BJ (cell line): Measurements from ENCODE around the gene COL5A1. TPM values are rescaled to one million over a fixed set of nuclear protein-coding genes. Genes with fewer than 3 reads are reported as not detected.
"Not testable (repeated sequence)": the region's sequence is repeated elsewhere in the genome, so short reads cannot be mapped to it uniquely, and the experiment has no call there.

Experiments used
- CTCF ChIA-PET: fragments of 350-600 bp; formaldehyde crosslinking; extraction: SDS; loops from one replicate; lab custom pipeline; 2021; ENCODE audit warnings: antibody characterized with exemption, inconsistent platforms; lab: Yijun Ruan, JAX
- POLR2A ChIA-PET: fragments of 300-600 bp; sonication (Branson Sonifier 250); formaldehyde crosslinking; extraction: SDS; loops from one replicate; lab custom pipeline; 2021; ENCODE audit warnings: antibody characterized with exemption; lab: Charles Lee
- DNase-seq: peaks from one replicate; pipeline ENCODE4 v3.0.0-alpha.2; 2011; ENCODE audit warnings: low read depth
- H3K27me3 ChIP-seq: 2 replicates; pipeline ENCODE4 v1.6.0; 2011; ENCODE audit warnings: low read length; ENCODE audit not compliant: control insufficient read depth, insufficient read depth
- H3K36me3 ChIP-seq: 2 replicates; pipeline ENCODE4 v1.5.1; 2011; ENCODE audit warnings: low read length; ENCODE audit not compliant: control insufficient read depth, insufficient read depth
- H3K4me3 ChIP-seq: 2 replicates; pipeline ENCODE4 v1.5.1; 2011; ENCODE audit warnings: low read depth, mild to moderate bottlenecking, control low read depth, low read length
- polyA plus RNA-seq: library from polyadenylated mRNA; depleted of rRNA; stranded (reverse); fragments of >200 nt; gene quantifications from 2 replicates; pipeline ENCODE4 v1.2.3, GENCODE V29; 2011
- TF ChIP-seq, protein P1 (sequence below): IDR thresholded peaks from 2 replicates; pipeline ENCODE4 v1.5.1; 2011; ENCODE audit warnings: low read depth, mild to moderate bottlenecking, control low read depth, inconsistent platforms, low read length, moderate library complexity; ENCODE audit not compliant: insufficient read depth

The COL5A1 gene
- polyA plus RNA-seq, 1 experiment, result 251 TPM

DNA sequence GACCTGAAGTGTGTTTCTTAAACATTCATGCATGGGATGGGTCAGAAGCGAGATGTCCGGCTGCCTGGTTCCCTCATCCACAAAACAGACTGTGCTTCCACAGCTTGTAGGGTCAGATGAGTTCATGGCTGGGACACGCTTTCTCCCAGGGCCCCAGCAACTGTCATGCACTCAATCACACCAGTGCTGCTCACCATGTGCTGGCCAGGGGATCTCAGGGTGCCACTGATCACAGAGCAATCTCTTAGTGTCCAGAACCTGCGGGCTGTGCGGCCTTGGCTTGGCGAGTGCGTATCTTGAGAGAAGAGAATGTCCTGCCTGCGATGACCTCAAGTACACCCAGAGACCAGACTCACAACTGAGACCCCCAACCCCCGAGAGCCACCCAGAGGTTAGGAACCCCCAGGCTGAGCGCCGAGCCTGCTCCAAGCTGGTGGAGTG lies 213.0 kb downstream of the COL5A1 start:
- CTCF ChIA-PET, result no interaction called here

DNA sequence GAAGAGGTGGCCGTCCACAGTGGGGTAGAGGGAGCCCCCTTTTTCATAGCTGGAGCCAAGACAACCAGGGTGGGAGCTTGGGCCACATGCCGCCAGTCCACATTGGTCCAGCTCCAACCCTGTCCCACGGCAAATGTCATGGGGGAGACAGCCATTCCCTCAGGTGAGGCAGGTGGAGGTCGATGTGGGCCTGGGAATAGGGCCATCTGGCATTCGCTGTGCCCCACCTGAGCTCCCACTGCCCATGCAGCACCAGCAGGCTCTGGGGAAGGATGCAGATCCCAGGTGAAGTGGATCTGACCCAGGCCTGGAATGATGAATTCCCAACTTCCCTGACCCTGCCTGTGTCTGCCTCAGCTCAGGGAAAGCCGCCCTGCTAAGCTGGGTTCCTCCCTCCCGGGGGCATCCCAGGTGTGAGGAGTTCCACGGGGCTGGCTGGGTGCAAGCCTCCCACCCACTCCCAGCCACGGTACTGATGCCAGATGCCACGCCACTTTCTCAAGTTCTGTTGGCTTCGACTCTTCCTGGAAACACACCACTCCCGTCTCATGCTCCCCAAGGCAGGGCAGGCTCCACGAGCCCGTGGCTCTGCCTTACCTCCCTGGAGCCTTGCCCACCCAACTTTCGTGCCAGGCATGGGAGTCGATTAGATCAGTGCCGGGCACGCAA lies 213.8 kb downstream of the COL5A1 start:
- no peaks in the 10 kb centered on the region for H3K36me3 ChIP-seq
- no peak for DNase-seq
- TF ChIP-seq, protein P1, sequence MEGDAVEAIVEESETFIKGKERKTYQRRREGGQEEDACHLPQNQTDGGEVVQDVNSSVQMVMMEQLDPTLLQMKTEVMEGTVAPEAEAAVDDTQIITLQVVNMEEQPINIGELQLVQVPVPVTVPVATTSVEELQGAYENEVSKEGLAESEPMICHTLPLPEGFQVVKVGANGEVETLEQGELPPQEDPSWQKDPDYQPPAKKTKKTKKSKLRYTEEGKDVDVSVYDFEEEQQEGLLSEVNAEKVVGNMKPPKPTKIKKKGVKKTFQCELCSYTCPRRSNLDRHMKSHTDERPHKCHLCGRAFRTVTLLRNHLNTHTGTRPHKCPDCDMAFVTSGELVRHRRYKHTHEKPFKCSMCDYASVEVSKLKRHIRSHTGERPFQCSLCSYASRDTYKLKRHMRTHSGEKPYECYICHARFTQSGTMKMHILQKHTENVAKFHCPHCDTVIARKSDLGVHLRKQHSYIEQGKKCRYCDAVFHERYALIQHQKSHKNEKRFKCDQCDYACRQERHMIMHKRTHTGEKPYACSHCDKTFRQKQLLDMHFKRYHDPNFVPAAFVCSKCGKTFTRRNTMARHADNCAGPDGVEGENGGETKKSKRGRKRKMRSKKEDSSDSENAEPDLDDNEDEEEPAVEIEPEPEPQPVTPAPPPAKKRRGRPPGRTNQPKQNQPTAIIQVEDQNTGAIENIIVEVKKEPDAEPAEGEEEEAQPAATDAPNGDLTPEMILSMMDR, result no peak
- H3K4me3 ChIP-seq, result no peak overlapping the region
- POLR2A ChIA-PET, result no interaction called here
- H3K27me3 ChIP-seq, result no peaks in the 10 kb centered on the region
- CTCF ChIA-PET, result no interaction called here

More for the DNA sequence above, 213.0 kb downstream of the COL5A1 start:
- POLR2A ChIA-PET, result no interaction called here
- no peak for DNase-seq
- no peak overlapping the region for H3K4me3 ChIP-seq
- TF ChIP-seq, protein P1, result no peak
- no peaks in the 10 kb centered on the region for H3K27me3 ChIP-seq
- no peaks in the 10 kb centered on the region for H3K36me3 ChIP-seq

DNA sequence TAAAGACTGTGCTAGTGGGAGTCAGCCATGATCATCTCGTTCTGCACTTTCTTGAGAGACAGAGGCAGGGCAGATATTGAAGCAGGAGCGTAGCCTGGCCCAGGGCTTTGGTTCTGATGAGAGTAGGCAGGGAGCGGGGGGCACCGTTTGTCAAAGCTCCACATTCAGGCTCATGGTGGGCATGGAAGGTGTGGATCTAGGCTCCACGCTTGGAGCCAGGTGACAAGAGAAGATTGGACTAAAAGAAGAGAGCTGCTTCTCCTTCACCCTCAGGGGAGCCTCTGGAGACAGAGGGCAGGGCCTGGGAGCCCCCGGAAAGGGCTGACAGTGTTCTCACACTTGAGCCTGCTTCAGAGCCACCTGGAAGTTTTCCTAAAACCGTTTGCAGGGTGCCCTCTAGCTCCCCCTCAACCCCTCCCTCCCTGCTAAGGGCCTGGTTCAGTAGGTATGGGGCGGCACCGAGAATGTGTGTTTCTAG lies 214.3 kb downstream of the COL5A1 start:
- Histone ChIP-seq H3K36me3 (no peaks in the 10 kb centered on the region), H3K27me3 (no peaks in the 10 kb centered on the region), H3K4me3 (no peak overlapping the region)
- ChIA-PET CTCF (no interaction called here), POLR2A (no interaction called here)
- TF ChIP-seq, protein P1, result no peak
- DNase-seq, result no peak

DNA sequence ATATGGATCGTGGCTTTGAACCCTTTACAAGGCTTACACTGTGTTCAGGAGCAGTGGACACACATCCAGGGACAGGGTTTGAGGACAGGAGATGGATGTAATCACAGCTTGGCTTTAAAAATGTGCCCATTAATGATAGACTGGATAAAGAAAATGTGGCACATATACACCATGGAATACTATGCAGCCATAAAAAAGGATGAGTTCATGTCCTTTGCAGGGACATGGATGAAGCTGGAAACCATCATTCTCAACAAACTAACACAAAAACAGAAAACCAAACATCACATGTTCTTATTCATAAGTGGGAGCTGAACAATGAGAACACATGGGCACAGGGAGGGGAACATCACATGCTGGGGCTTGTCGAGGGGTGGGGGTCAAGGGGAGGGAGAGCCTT lies 215.8 kb downstream of the COL5A1 start:
- H3K36me3 ChIP-seq, DNase-seq, H3K27me3 ChIP-seq, POLR2A ChIA-PET, CTCF ChIA-PET, H3K4me3 ChIP-seq: not testable (repeated sequence)

DNA sequence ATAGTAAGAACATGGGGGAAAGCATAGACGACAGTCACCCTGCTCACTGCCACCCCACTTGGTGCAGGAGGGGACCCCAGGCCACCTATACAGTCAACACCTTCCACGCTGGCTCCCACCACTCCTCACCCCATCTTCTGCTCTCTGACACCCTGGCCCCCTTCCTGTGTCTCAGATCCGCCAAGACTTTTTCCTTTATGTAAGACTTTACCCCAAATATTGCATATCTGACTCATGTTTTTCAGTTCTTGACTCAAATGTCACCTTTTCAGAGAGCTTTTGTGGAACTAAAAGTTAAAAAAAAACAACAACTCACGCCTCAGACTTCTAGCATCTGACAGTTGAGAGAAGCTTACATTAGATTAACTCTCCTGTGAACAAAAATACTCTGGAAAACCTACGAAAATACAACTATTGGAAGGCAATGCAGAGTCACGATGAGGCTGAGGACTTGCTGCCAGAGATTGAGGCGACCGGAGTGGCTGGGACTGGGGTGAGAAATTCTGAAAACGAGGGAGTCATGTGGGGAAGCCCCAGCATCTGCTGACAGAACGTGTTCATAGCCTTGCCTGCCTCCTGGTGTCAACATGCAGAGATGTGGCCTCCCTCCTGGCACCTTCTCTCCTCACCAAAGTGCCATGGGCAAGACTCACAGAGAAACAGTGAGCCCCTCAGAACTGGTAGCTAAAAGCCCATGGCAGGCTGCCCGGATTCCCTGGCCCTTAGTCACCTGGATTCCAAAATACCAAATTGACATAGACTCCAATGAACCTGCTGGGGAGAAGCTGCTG lies 216.6 kb downstream of the COL5A1 start:
- DNase-seq, result no peak
- H3K27me3 ChIP-seq, result no peaks in the 10 kb centered on the region; the same call in 1 of the 2 replicates
- no peaks in the 10 kb centered on the region for H3K36me3 ChIP-seq
- ChIA-PET POLR2A (no interaction called here), CTCF (interaction anchor here (0.9 kb wide), 1 partner anchor 18 kb away, joined by 3 read pairs; no protein-coding TSS in a partner anchor)
- TF ChIP-seq, protein P1, result no peak
- no peak overlapping the region for H3K4me3 ChIP-seq
